Bronchial epithelial cell (primary cell): ENCODE results near the gene ABCB9. TPM values are rescaled to one million over a fixed set of nuclear protein-coding genes. Genes with fewer than 3 reads are reported as not detected.

Experiments used
- DNase-seq: peaks from one replicate; pipeline ENCODE4 v3.0.0-alpha.2; 2010; ENCODE audit warnings: low read depth
- FAIRE-seq: peaks from 2 replicates; lab custom pipeline; 2011; peaks lifted over from hg19 to GRCh38; lab: Jason Lieb, UNC
- H3K27me3 ChIP-seq: 2 replicates; pipeline ENCODE4 v1.5.1; 2011; ENCODE audit warnings: low read length; ENCODE audit not compliant: control insufficient read depth, insufficient read depth
- H3K36me3 ChIP-seq: 2 replicates; pipeline ENCODE4 v1.5.1; 2011; ENCODE audit warnings: low read length; ENCODE audit not compliant: control insufficient read depth, insufficient read depth
- H3K4me3 ChIP-seq: 2 replicates; pipeline ENCODE4 v1.5.1; 2011; ENCODE audit warnings: mild to moderate bottlenecking, low read depth, low read length, control low read depth
- total RNA-seq: library from RNA; depleted of rRNA; stranded (reverse); fragments of >200 nt; gene quantifications from 2 replicates; pipeline ENCODE4 v1.2.1, GENCODE V29; 2014
- TF ChIP-seq, protein P1 (sequence below): IDR thresholded peaks from 2 replicates; pipeline ENCODE4 v1.5.1; 2011; ENCODE audit warnings: mild to moderate bottlenecking, moderate library complexity, low read length, control low read depth, inconsistent platforms; ENCODE audit not compliant: insufficient read depth, severe bottlenecking

The ABCB9 gene
- total RNA-seq, 1 donor from 2014 or later = 3.4 TPM

GRCh38 chr12:122891661-122892525, 74.4 kb downstream of the ABCB9 start:
- peak; percentile 89 for DNase-seq
- no peaks in the 10 kb centered on the region for H3K27me3 ChIP-seq
- no peaks in the 10 kb centered on the region for H3K36me3 ChIP-seq
- TF ChIP-seq, protein P1, sequence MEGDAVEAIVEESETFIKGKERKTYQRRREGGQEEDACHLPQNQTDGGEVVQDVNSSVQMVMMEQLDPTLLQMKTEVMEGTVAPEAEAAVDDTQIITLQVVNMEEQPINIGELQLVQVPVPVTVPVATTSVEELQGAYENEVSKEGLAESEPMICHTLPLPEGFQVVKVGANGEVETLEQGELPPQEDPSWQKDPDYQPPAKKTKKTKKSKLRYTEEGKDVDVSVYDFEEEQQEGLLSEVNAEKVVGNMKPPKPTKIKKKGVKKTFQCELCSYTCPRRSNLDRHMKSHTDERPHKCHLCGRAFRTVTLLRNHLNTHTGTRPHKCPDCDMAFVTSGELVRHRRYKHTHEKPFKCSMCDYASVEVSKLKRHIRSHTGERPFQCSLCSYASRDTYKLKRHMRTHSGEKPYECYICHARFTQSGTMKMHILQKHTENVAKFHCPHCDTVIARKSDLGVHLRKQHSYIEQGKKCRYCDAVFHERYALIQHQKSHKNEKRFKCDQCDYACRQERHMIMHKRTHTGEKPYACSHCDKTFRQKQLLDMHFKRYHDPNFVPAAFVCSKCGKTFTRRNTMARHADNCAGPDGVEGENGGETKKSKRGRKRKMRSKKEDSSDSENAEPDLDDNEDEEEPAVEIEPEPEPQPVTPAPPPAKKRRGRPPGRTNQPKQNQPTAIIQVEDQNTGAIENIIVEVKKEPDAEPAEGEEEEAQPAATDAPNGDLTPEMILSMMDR = no peak
- FAIRE-seq = no peak
- peak overlapping the region; percentile 13 for H3K4me3 ChIP-seq

- H3K36me3 ChIP-seq = no peaks in the 10 kb centered on the region
- DNase-seq (no peak), FAIRE-seq (no peak)
- H3K4me3 ChIP-seq = no peak overlapping the region
- TF ChIP-seq, protein P1 = no peak
- no peaks in the 10 kb centered on the region for H3K27me3 ChIP-seq
Observed at GRCh38 chr12:122889761-122890520, 76.3 kb downstream of the ABCB9 start.

DNA sequence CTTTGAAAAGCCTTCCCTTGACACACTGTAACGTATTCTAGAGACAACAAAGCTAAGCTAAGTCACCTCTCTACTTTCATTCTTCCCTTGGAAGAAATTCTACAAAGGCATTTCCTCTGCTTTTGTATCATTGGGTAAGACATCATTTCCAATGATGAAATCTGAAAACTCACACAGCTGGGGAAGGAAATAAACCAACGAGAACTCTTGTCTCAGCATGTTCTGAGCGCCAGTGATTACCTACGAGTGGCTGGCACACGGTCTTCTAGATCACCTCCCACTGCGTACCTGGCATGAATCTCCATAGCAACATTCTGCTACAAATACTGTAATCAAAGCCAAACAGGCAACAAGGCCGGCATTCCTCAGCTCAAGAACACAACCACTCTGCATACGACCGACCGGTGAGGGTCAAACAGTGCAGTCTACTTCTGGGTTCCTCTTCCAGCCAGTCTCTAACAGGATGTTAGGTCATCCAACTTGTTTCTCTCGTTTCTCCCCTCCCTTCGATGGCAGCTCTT, 78.0 kb downstream of the ABCB9 start:
- Histone ChIP-seq H3K4me3 (no peak overlapping the region), H3K36me3 (no peaks in the 10 kb centered on the region), H3K27me3 (no peaks in the 10 kb centered on the region)
- FAIRE-seq (peak; percentile 96), DNase-seq (peak; percentile 100)
- TF ChIP-seq, protein P1 = no peak

- Histone ChIP-seq H3K27me3 (no peaks in the 10 kb centered on the region), H3K36me3 (no peaks in the 10 kb centered on the region), H3K4me3 (peak overlapping the region; percentile 7)
- TF ChIP-seq, protein P1 = no peak
- FAIRE-seq (no peak), DNase-seq (no peak)
Observed at GRCh38 chr12:122887819-122888212, 78.4 kb downstream of the ABCB9 start.

GRCh38 chr12:122886851-122887818, 79.1 kb downstream of the ABCB9 start:
- H3K27me3 ChIP-seq = no peaks in the 10 kb centered on the region
- FAIRE-seq (no peak), DNase-seq (peak; percentile 98)
- no peaks in the 10 kb centered on the region for H3K36me3 ChIP-seq
- TF ChIP-seq, protein P1 = no peak
- H3K4me3 ChIP-seq = peak overlapping the region; percentile 31
